Stomach (tissue), 4 donors: ENCODE results near the gene SP1.
"Not testable (repeated sequence)": the region's sequence is repeated elsewhere in the genome, so short reads cannot be mapped to it uniquely, and the experiment has no call there.

Experiments
- POLR2AphosphoS5 ChIP-seq, 3 donors: sonication (generic); formaldehyde crosslinking; IDR thresholded peaks; one replicate each; pipeline ENCODE4 v1.6.1; 2016; ENCODE audit warnings: antibody characterized with exemption in 3 of 3
- TF ChIP-seq, protein P1 (sequence below), 7 experiments: fragments of 450-650 bp in 4 of 7; fragments of 200-600 bp in 3 of 7; sonication (generic) in 3 of 7; IDR thresholded peaks; one replicate each; pipeline ENCODE4 v1.5.1; 2016 to 2019; ENCODE audit warnings: antibody characterized with exemption in 7 of 7, control low read depth in 2 of 7, mild to moderate bottlenecking in 1 of 7

- not testable (repeated sequence) for TF ChIP-seq POLR2AphosphoS5 (IDR thresholded peaks at IDR 0.05)
- TF ChIP-seq, protein P1, sequence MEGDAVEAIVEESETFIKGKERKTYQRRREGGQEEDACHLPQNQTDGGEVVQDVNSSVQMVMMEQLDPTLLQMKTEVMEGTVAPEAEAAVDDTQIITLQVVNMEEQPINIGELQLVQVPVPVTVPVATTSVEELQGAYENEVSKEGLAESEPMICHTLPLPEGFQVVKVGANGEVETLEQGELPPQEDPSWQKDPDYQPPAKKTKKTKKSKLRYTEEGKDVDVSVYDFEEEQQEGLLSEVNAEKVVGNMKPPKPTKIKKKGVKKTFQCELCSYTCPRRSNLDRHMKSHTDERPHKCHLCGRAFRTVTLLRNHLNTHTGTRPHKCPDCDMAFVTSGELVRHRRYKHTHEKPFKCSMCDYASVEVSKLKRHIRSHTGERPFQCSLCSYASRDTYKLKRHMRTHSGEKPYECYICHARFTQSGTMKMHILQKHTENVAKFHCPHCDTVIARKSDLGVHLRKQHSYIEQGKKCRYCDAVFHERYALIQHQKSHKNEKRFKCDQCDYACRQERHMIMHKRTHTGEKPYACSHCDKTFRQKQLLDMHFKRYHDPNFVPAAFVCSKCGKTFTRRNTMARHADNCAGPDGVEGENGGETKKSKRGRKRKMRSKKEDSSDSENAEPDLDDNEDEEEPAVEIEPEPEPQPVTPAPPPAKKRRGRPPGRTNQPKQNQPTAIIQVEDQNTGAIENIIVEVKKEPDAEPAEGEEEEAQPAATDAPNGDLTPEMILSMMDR (IDR thresholded peaks at IDR 0.05) = not testable (repeated sequence)
These were observed 47.6 kb upstream of the SP1 start for GRCh38 chr12:53332339-53332738.
